SK-N-SH (cell line): ENCODE data around the gene CPLANE1.

Source experiments
- EP300 ChIP-seq, 2 experiments: IDR thresholded peaks; 2 replicates each; pipeline versions ENCODE4 v1.4.0 to v1.6.1; 2012; ENCODE audit warnings: borderline replicate concordance in 1 of 2, low read depth in 1 of 2, low read length in 1 of 2
- GABPA ChIP-seq: IDR thresholded peaks from 2 replicates; pipeline ENCODE4 v1.4.0; 2012; ENCODE audit warnings: low read depth, mild to moderate bottlenecking
- RAD21 ChIP-seq: IDR thresholded peaks from 2 replicates; pipeline ENCODE4 v1.6.1; 2012; ENCODE audit warnings: mild to moderate bottlenecking, low read length
- RFX5 ChIP-seq: IDR thresholded peaks from 2 replicates; pipeline ENCODE4 v1.6.1; 2012; ENCODE audit warnings: mild to moderate bottlenecking, improper control_type of control experiment, low read length
- TCF12 ChIP-seq: IDR thresholded peaks from 2 replicates; pipeline ENCODE4 v1.4.0; 2012
- TF ChIP-seq, protein P1 (sequence below): fragments of 200-600 bp; sonication (generic); IDR thresholded peaks from 2 replicates; pipeline ENCODE4 v1.6.1; 2017; ENCODE audit warnings: antibody characterized with exemption, mild to moderate bottlenecking, moderate library complexity

DNA sequence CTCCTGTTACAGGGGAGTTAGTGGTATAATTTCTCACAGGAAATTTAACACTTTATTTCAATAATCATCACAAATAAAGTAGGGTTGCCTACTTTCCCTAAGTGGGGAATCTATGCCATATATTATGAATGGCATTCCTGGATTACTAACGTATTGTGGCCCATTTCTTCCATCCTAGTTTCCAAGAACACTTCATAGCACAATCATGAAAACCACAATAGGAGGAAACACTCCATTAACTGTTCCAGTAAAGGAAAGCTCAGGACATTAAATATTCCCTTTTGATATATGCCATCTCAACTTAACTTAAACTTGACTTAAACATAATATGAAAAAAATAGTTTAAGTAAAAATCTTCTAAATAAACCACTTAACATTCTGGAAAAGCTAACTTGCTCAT is 2.1 kb downstream of the CPLANE1 start:
- TF ChIP-seq, protein P1, sequence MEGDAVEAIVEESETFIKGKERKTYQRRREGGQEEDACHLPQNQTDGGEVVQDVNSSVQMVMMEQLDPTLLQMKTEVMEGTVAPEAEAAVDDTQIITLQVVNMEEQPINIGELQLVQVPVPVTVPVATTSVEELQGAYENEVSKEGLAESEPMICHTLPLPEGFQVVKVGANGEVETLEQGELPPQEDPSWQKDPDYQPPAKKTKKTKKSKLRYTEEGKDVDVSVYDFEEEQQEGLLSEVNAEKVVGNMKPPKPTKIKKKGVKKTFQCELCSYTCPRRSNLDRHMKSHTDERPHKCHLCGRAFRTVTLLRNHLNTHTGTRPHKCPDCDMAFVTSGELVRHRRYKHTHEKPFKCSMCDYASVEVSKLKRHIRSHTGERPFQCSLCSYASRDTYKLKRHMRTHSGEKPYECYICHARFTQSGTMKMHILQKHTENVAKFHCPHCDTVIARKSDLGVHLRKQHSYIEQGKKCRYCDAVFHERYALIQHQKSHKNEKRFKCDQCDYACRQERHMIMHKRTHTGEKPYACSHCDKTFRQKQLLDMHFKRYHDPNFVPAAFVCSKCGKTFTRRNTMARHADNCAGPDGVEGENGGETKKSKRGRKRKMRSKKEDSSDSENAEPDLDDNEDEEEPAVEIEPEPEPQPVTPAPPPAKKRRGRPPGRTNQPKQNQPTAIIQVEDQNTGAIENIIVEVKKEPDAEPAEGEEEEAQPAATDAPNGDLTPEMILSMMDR, result no peak
- TF ChIP-seq GABPA (no peak), TCF12 (no peak), RFX5 (no peak), RAD21 (no peak), EP300 (IDR thresholded peaks at IDR 0.05; ENCODE audit: borderline replicate concordance in 1 of 2, low read depth in 1 of 2, low read length in 1 of 2) (no peak)
